Omental fat pad (tissue), 4 donors: Measurements from ENCODE around the gene SIN3B. TPM values are rescaled to one million over a fixed set of nuclear protein-coding genes. Genes with fewer than 3 reads are reported as not detected.

Experiments
- ATAC-seq: fragments of 150-250 bp; one replicate; pipeline ENCODE4 v1.9.1; 2016; ENCODE audit warnings: mild to moderate bottlenecking, moderate library complexity; ENCODE audit not compliant: low FRiP score
- DNase-seq: peaks from one replicate; pipeline ENCODE4 v3.0.0-alpha.2; 2019; ENCODE audit warnings: low spot score
- CTCF ChIP-seq, 3 donors: fragments of 450-650 bp; IDR thresholded peaks; one replicate each; pipeline ENCODE4 v1.5.1; 2016 to 2017; ENCODE audit warnings: antibody characterized with exemption in 3 of 3, mild to moderate bottlenecking in 3 of 3, moderate library complexity in 2 of 3
- total RNA-seq, 4 donors: library from RNA; depleted of rRNA; stranded (reverse); fragments of >200 nt; gene quantifications; one replicate each; pipeline ENCODE4 v1.1.0, GENCODE V29; 2016

Gene SIN3B
- total RNA-seq, 4 donors from 2014 or later: 33.7 to 87.8 (median 44.9) TPM

GRCh38 chr19:16887353-16888265 lies 58.4 kb downstream of the SIN3B start:
- ATAC-seq: no peak
- no peak for TF ChIP-seq CTCF (IDR thresholded peaks at IDR 0.05)
- no peak for DNase-seq

- ATAC-seq: no peak
- DNase-seq: no peak
- TF ChIP-seq CTCF (IDR thresholded peaks at IDR 0.05): no peak
Measured at GRCh38 chr19:16888629-16889365, 59.6 kb downstream of the SIN3B start, which contains the start of gene F2RL3. F2RL3 (plus strand) TSS chr19:16888999; CDS start chr19:16889190, 191 bp downstream.

GRCh38 chr19:16889366-16889882 lies 60.2 kb downstream of the SIN3B start:
- no peak for TF ChIP-seq CTCF (IDR thresholded peaks at IDR 0.05)
- DNase-seq (no peak), ATAC-seq (no peak)

- DNase-seq (no peak), ATAC-seq (no peak)
- TF ChIP-seq CTCF (IDR thresholded peaks at IDR 0.05): no peak
Measured at GRCh38 chr19:16889883-16890460, 60.8 kb downstream of the SIN3B start.

GRCh38 chr19:16890461-16891184 lies 61.4 kb downstream of the SIN3B start:
- ATAC-seq (no peak), DNase-seq (no peak)
- no peak for TF ChIP-seq CTCF (IDR thresholded peaks at IDR 0.05)

GRCh38 chr19:16891696-16892382 lies 62.6 kb downstream of the SIN3B start:
- ATAC-seq (no peak), DNase-seq (no peak)
- TF ChIP-seq CTCF (IDR thresholded peaks at IDR 0.05): no peak
